GM12878 (cell line): ENCODE measurements around the gene SNX2.

Source experiments
- CTCF ChIP-seq, 3 experiments: IDR thresholded peaks in 2 of 3; conservative IDR thresholded peaks in 1 of 3; 2 replicates each; pipeline ENCODE4 v1.5.1; 2011; ENCODE audit warnings: low read depth in 3 of 3, low read length in 3 of 3, mild to moderate bottlenecking in 3 of 3, control low read depth in 2 of 3, moderate library complexity in 2 of 3, inconsistent platforms in 1 of 3, mixed read lengths in 1 of 3; ENCODE audit not compliant: control insufficient read depth in 2 of 3, insufficient read depth in 1 of 3; ENCODE audit errors: extremely low read depth in 1 of 3
- EGR1 ChIP-seq, 2 experiments: IDR thresholded peaks; 1 replicate in 1 of 2; 2 replicates in 1 of 2; pipeline ENCODE4 v1.6.1; 2011 to 2012; ENCODE audit warnings: low read depth in 2 of 2, low read length in 2 of 2, borderline replicate concordance in 1 of 2, mild to moderate bottlenecking in 1 of 2, moderate library complexity in 1 of 2
- ESRRA ChIP-seq: IDR thresholded peaks from 2 replicates; pipeline ENCODE4 v1.6.1; 2012; ENCODE audit warnings: mild to moderate bottlenecking, low read length, improper control_type of control experiment
- FOS ChIP-seq: IDR thresholded peaks from 3 replicates; pipeline ENCODE4 v1.6.1; 2011; ENCODE audit warnings: borderline replicate concordance; ENCODE audit not compliant: insufficient read length; ENCODE audit errors: extremely low read depth
- HDGF ChIP-seq: fragments of 450-650 bp; IDR thresholded peaks from 2 replicates; pipeline ENCODE4 v1.6.1; 2016; ENCODE audit warnings: antibody characterized with exemption
- MAX ChIP-seq: IDR thresholded peaks from 2 replicates; pipeline ENCODE4 v1.6.1; 2012; ENCODE audit warnings: low read depth, low read length, improper control_type of control experiment
- PKNOX1 ChIP-seq: fragments of 450-650 bp; IDR thresholded peaks from 2 replicates; pipeline ENCODE4 v1.6.1; 2016; ENCODE audit warnings: mild to moderate bottlenecking
- TF ChIP-seq, protein P1 (sequence below): IDR thresholded peaks from 2 replicates; pipeline ENCODE4 v1.6.1; 2012; ENCODE audit warnings: mild to moderate bottlenecking, low read depth, low read length
- TF ChIP-seq, protein P2 (sequence below): IDR thresholded peaks from 2 replicates; pipeline ENCODE4 v1.6.1; 2012; ENCODE audit warnings: low read length, inconsistent platforms

DNA sequence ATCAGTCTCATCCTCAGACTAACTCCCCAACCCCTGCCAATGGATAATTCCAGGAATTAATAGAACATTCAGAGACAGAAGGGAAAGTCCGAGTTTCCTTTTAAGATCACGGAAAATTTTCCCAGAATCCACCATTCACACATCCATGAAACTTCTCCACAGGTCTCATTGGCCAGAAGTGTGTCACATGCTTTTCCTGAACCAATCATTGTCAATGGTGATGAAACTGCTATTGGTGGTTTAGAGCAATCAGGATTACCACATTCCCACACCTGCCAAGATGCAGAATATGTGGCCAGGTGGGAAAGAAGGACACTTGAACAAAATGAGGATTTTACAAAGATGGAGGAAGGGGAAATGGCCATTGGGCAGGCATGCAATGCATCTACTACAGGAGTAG is 29.3 kb upstream of the SNX2 start:
- TF ChIP-seq ESRRA (no peak), HDGF (no peak), EGR1 (IDR thresholded peaks at IDR 0.05; ENCODE audit: borderline replicate concordance in 1 of 2, low read depth in 2 of 2, low read length in 2 of 2) (no peak), FOS (no peak), MAX (no peak), PKNOX1 (no peak), CTCF (IDR thresholded peaks at IDR 0.05 in 2 of 3, conservative IDR thresholded peaks at IDR 0.05 in 1 of 3; ENCODE audit: control insufficient read depth in 2 of 3, extremely low read depth in 1 of 3, insufficient read depth in 1 of 3, low read depth in 3 of 3, low read length in 3 of 3) (no peak)
- TF ChIP-seq, protein P1, sequence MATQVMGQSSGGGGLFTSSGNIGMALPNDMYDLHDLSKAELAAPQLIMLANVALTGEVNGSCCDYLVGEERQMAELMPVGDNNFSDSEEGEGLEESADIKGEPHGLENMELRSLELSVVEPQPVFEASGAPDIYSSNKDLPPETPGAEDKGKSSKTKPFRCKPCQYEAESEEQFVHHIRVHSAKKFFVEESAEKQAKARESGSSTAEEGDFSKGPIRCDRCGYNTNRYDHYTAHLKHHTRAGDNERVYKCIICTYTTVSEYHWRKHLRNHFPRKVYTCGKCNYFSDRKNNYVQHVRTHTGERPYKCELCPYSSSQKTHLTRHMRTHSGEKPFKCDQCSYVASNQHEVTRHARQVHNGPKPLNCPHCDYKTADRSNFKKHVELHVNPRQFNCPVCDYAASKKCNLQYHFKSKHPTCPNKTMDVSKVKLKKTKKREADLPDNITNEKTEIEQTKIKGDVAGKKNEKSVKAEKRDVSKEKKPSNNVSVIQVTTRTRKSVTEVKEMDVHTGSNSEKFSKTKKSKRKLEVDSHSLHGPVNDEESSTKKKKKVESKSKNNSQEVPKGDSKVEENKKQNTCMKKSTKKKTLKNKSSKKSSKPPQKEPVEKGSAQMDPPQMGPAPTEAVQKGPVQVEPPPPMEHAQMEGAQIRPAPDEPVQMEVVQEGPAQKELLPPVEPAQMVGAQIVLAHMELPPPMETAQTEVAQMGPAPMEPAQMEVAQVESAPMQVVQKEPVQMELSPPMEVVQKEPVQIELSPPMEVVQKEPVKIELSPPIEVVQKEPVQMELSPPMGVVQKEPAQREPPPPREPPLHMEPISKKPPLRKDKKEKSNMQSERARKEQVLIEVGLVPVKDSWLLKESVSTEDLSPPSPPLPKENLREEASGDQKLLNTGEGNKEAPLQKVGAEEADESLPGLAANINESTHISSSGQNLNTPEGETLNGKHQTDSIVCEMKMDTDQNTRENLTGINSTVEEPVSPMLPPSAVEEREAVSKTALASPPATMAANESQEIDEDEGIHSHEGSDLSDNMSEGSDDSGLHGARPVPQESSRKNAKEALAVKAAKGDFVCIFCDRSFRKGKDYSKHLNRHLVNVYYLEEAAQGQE, result no peak
- TF ChIP-seq, protein P2, sequence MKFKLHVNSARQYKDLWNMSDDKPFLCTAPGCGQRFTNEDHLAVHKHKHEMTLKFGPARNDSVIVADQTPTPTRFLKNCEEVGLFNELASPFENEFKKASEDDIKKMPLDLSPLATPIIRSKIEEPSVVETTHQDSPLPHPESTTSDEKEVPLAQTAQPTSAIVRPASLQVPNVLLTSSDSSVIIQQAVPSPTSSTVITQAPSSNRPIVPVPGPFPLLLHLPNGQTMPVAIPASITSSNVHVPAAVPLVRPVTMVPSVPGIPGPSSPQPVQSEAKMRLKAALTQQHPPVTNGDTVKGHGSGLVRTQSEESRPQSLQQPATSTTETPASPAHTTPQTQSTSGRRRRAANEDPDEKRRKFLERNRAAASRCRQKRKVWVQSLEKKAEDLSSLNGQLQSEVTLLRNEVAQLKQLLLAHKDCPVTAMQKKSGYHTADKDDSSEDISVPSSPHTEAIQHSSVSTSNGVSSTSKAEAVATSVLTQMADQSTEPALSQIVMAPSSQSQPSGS, result no peak
